Body of pancreas (tissue), 4 donors: ENCODE results near the gene TAL1.

Source experiments
- CTCF ChIP-seq, 7 experiments: fragments of 450-650 bp in 4 of 7; fragments of 200-600 bp in 3 of 7; sonication (generic) in 3 of 7; IDR thresholded peaks; one replicate each; pipeline ENCODE4 v1.5.1; 2016 to 2019; ENCODE audit warnings: antibody characterized with exemption in 7 of 7
- POLR2A ChIP-seq, 3 donors: fragments of 450-650 bp; IDR thresholded peaks; one replicate each; pipeline ENCODE4 v1.6.1; 2016; ENCODE audit warnings: antibody characterized with exemption in 3 of 3, mild to moderate bottlenecking in 2 of 3

- TF ChIP-seq CTCF (IDR thresholded peaks at IDR 0.05), result no peak
- TF ChIP-seq POLR2A (IDR thresholded peaks at IDR 0.05), result no peak
These were observed 47.8 kb downstream of the TAL1 start for GRCh38 chr1:47184090-47184821.
